Stimulated activated CD4-positive, alpha-beta T cell treated with anti-CD3 and anti-CD28 coated beads, Interleukin-4, amount 100 ng/mL, for 4 hours (primary cell): ENCODE data around the gene EVPLL.
"Not testable (repeated sequence)": the region's sequence is repeated elsewhere in the genome, so short reads cannot be mapped to it uniquely, and the experiment has no call there.

Experiments used
- DNase-seq, 2 experiments: peaks; one replicate each; pipeline ENCODE4 v3.0.0-alpha.2; 2020

The EVPLL gene

GRCh38 chr17:18377437-18378204, at the start of gene EVPLL:
EVPLL (plus strand) TSS chr17:18377778; CDS start chr17:18380938, 3,160 bp downstream.
- no peak for DNase-seq

- no peak for DNase-seq
These were observed 48.9 kb upstream of the EVPLL start for GRCh38 chr17:18328643-18329204.

GRCh38 chr17:18331879-18332278, 45.7 kb upstream of the EVPLL start:
- no peak for DNase-seq

GRCh38 chr17:18332909-18333489, 44.6 kb upstream of the EVPLL start:
- DNase-seq = no peak

- not testable (repeated sequence) for DNase-seq
These were observed 39.4 kb upstream of the EVPLL start for GRCh38 chr17:18338158-18338557.

- no peak for DNase-seq
These were observed 37.6 kb upstream of the EVPLL start for GRCh38 chr17:18339933-18340332.

GRCh38 chr17:18344021-18344420, 33.6 kb upstream of the EVPLL start:
- DNase-seq = no peak

GRCh38 chr17:18353541-18353940, 24.0 kb upstream of the EVPLL start:
- DNase-seq = no peak

GRCh38 chr17:18356624-18357023, 21.0 kb upstream of the EVPLL start:
- DNase-seq = no peak

GRCh38 chr17:18360518-18360917, 17.1 kb upstream of the EVPLL start:
- DNase-seq = no peak

- no peak for DNase-seq
These were observed 15.5 kb upstream of the EVPLL start for GRCh38 chr17:18361837-18362697.

- peak in 1 of 2 experiments; percentile 5 for DNase-seq
These were observed 14.9 kb upstream of the EVPLL start for GRCh38 chr17:18362698-18363100.

GRCh38 chr17:18363101-18364049, 14.2 kb upstream of the EVPLL start, which contains the start of gene SHMT1:
SHMT1 (minus strand) TSS chr17:18363550; CDS start chr17:18355981, 7,569 bp downstream.
- DNase-seq = peak; percentile 86 to 90

GRCh38 chr17:18364166-18364565, 13.4 kb upstream of the EVPLL start:
- DNase-seq = no peak

- DNase-seq = no peak
These were observed 8.6 kb upstream of the EVPLL start for GRCh38 chr17:18368946-18369345.

- DNase-seq = no peak
These were observed 6.8 kb upstream of the EVPLL start for GRCh38 chr17:18370761-18371160.

GRCh38 chr17:18371455-18371854, 6.1 kb upstream of the EVPLL start:
- DNase-seq = no peak

- not testable (repeated sequence) for DNase-seq
These were observed 4.4 kb upstream of the EVPLL start for GRCh38 chr17:18373181-18373580.

GRCh38 chr17:18374216-18374615, 3.4 kb upstream of the EVPLL start:
- DNase-seq = no peak

- DNase-seq = no peak
These were observed 577 bp downstream of the EVPLL start for GRCh38 chr17:18378205-18378505.

- not testable (repeated sequence) for DNase-seq
These were observed 1.0 kb downstream of the EVPLL start for GRCh38 chr17:18378614-18379013.
